Gastrocnemius medialis (tissue), 4 donors: ENCODE results near the gene TAS2R9. TPM values are rescaled to one million over a fixed set of nuclear protein-coding genes. Genes with fewer than 3 reads are reported as not detected.
"Not testable (repeated sequence)": the region's sequence is repeated elsewhere in the genome, so short reads cannot be mapped to it uniquely, and the experiment has no call there.

ENCODE experiments used
- ATAC-seq, 2 donors: fragments of 150-250 bp; one replicate each; pipeline ENCODE4 v1.9.1; 2016
- DNase-seq, 2 donors: peaks; one replicate each; pipeline ENCODE4 v3.0.0-alpha.2; 2019
- H3K27ac ChIP-seq, 4 donors: fragments of 200-600 bp; sonication (generic); 1 replicate in 1 of 4; 2 replicates in 3 of 4; pipeline ENCODE4 v1.5.1; 2016 to 2018; ENCODE audit warnings: mild to moderate bottlenecking in 2 of 4, moderate library complexity in 1 of 4
- H3K27me3 ChIP-seq, 3 donors: fragments of 200-600 bp; sonication (generic) in 2 of 3; 1 replicate in 1 of 3; 2 replicates in 2 of 3; pipeline versions ENCODE4 v1.5.1 to v1.6.0; 2016 to 2019; ENCODE audit warnings: mild to moderate bottlenecking in 1 of 3, moderate library complexity in 1 of 3
- H3K36me3 ChIP-seq, 2 donors: fragments of 200-600 bp; sonication (generic) in 1 of 2; one replicate each; pipeline ENCODE4 v1.5.1; 2017 to 2018
- H3K4me1 ChIP-seq, 2 donors: fragments of 200-600 bp; sonication (generic) in 1 of 2; one replicate each; pipeline ENCODE4 v1.5.1; 2016 to 2017; ENCODE audit warnings: mild to moderate bottlenecking in 2 of 2
- H3K4me3 ChIP-seq, 4 donors: fragments of 200-600 bp; sonication (generic) in 3 of 4; 1 replicate in 1 of 4; 2 replicates in 3 of 4; pipeline ENCODE4 v1.5.1; 2016 to 2019; ENCODE audit warnings: mild to moderate bottlenecking in 2 of 4
- H3K9me3 ChIP-seq, 3 donors: fragments of 200-600 bp; sonication (generic) in 2 of 3; 1 replicate in 1 of 3; 2 replicates in 2 of 3; pipeline ENCODE4 v1.5.1; 2016 to 2019
- CTCF ChIP-seq, 5 experiments: fragments of 450-650 bp in 3 of 5; fragments of 200-600 bp in 2 of 5; sonication (generic) in 2 of 5; IDR thresholded peaks in 4 of 5; conservative IDR thresholded peaks in 1 of 5; 1 replicate in 4 of 5; 2 replicates in 1 of 5; pipeline ENCODE4 v1.5.1; 2016 to 2019; ENCODE audit warnings: antibody characterized with exemption in 5 of 5, mild to moderate bottlenecking in 3 of 5, moderate library complexity in 3 of 5
- POLR2A ChIP-seq, 2 donors: fragments of 450-650 bp; IDR thresholded peaks; one replicate each; pipeline ENCODE4 v1.6.1; 2017; ENCODE audit warnings: antibody characterized with exemption in 2 of 2, mild to moderate bottlenecking in 2 of 2, moderate library complexity in 2 of 2
- in situ Hi-C, 4 donors: fragments of 200-750 bp; cut with MboI; loops; one replicate each; pipeline versions ENCODE4 v1.15.0 to v1.8.0; 2017; ENCODE audit warnings: low sequenced_read_pairs in 4 of 4
- intact Hi-C: fragments of 100-400 bp; cut with DNase I; formaldehyde crosslinking; loops from one replicate; pipeline ENCODE4 v1.15.1; 2023; ENCODE audit warnings: low total_unique reads
- total RNA-seq, 4 donors: library from RNA; depleted of rRNA; stranded (reverse); fragments of >200 nt; gene quantifications; one replicate each; pipeline versions ENCODE4 v1.1.0 to v1.2.3, GENCODE V29; 2016

Gene TAS2R9
- total RNA-seq, 4 donors from 2014 or later: 1.1 TPM; not detected in 3

- H3K27me3 ChIP-seq: no peaks in the 10 kb centered on the region
- ATAC-seq: no peak
- H3K27ac ChIP-seq: no peak overlapping the region
- H3K4me3 ChIP-seq: no peak overlapping the region
- no peak for DNase-seq
- H3K9me3 ChIP-seq: no peaks in the 10 kb centered on the region
- H3K36me3 ChIP-seq: no peaks in the 10 kb centered on the region
- TF ChIP-seq POLR2A (IDR thresholded peaks at IDR 0.05) (no peak), CTCF (IDR thresholded peaks at IDR 0.05 in 4 of 5, conservative IDR thresholded peaks at IDR 0.05 in 1 of 5) (no peak)
- no peaks in the 10 kb centered on the region for H3K4me1 ChIP-seq
- in situ Hi-C loops (no loop called here), intact Hi-C loops (no loop called here)
These were observed 2.0 kb upstream of the TAS2R9 start for GRCh38 chr12:10811883-10812536.

GRCh38 chr12:10807186-10807585 lies 2.8 kb downstream of the TAS2R9 start, which contains the start of gene TAS2R8:
Gene TAS2R8, minus strand, starts transcription at chr12:10807286. Its CDS starts 306 bp downstream, at chr12:10806980.
- intact Hi-C loops: no loop called here
- no peaks in the 10 kb centered on the region for H3K36me3 ChIP-seq
- H3K27me3 ChIP-seq: no peaks in the 10 kb centered on the region
- ATAC-seq (no peak), DNase-seq (no peak)
- in situ Hi-C loops: no loop called here
- TF ChIP-seq CTCF (IDR thresholded peaks at IDR 0.05 in 4 of 5, conservative IDR thresholded peaks at IDR 0.05 in 1 of 5): no peak
- no peak for TF ChIP-seq POLR2A (IDR thresholded peaks at IDR 0.05)
- H3K9me3 ChIP-seq: no peaks in the 10 kb centered on the region
- no peak within 1 kb of the TSS for H3K27ac ChIP-seq
- no peak within 1 kb of the TSS for H3K4me3 ChIP-seq
- H3K4me1 ChIP-seq: no peaks in the 10 kb centered on the region

GRCh38 chr12:10802587-10802986 lies 7.4 kb downstream of the TAS2R9 start, which contains the start of gene TAS2R7:
Gene TAS2R7, minus strand, starts transcription at chr12:10802627. Its CDS starts 57 bp downstream, at chr12:10802570.
- TF ChIP-seq CTCF (IDR thresholded peaks at IDR 0.05 in 4 of 5, conservative IDR thresholded peaks at IDR 0.05 in 1 of 5): no peak
- no peak for TF ChIP-seq POLR2A (IDR thresholded peaks at IDR 0.05)
- DNase-seq: no peak
- no peak for ATAC-seq
- no peak within 1 kb of the TSS for H3K27ac ChIP-seq
- in situ Hi-C loops: no loop called here
- H3K36me3 ChIP-seq: no peaks in the 10 kb centered on the region
- no peak within 1 kb of the TSS for H3K4me3 ChIP-seq
- intact Hi-C loops: no loop called here
- no peaks in the 10 kb centered on the region for H3K27me3 ChIP-seq
- no peaks in the 10 kb centered on the region for H3K4me1 ChIP-seq
- H3K9me3 ChIP-seq: no peaks in the 10 kb centered on the region

- DNase-seq: no peak
- in situ Hi-C loops: no loop called here
- Histone ChIP-seq H3K27ac (no peak overlapping the region), H3K36me3 (no peaks in the 10 kb centered on the region), H3K9me3 (no peaks in the 10 kb centered on the region), H3K4me3 (no peak overlapping the region), H3K4me1 (no peaks in the 10 kb centered on the region), H3K27me3 (no peaks in the 10 kb centered on the region)
- no peak for ATAC-seq
- intact Hi-C loops: no loop called here
- TF ChIP-seq POLR2A (IDR thresholded peaks at IDR 0.05) (no peak), CTCF (IDR thresholded peaks at IDR 0.05 in 4 of 5, conservative IDR thresholded peaks at IDR 0.05 in 1 of 5) (no peak)
These were observed 8.2 kb downstream of the TAS2R9 start for GRCh38 chr12:10801741-10802140.

- intact Hi-C loops (no loop called here), in situ Hi-C loops (no loop called here)
- Histone ChIP-seq H3K27ac (no peak overlapping the region), H3K4me1 (no peaks in the 10 kb centered on the region), H3K9me3 (no peaks in the 10 kb centered on the region), H3K27me3 (no peaks in the 10 kb centered on the region), H3K36me3 (no peaks in the 10 kb centered on the region), H3K4me3 (no peak overlapping the region)
- no peak for DNase-seq
- TF ChIP-seq CTCF (IDR thresholded peaks at IDR 0.05 in 4 of 5, conservative IDR thresholded peaks at IDR 0.05 in 1 of 5): no peak
- TF ChIP-seq POLR2A (IDR thresholded peaks at IDR 0.05): no peak
- ATAC-seq: no peak
These were observed 15.7 kb downstream of the TAS2R9 start for GRCh38 chr12:10794222-10794621.

- intact Hi-C loops, H3K27me3 ChIP-seq, H3K27ac ChIP-seq, H3K4me3 ChIP-seq, H3K36me3 ChIP-seq, H3K9me3 ChIP-seq, H3K4me1 ChIP-seq, in situ Hi-C loops, DNase-seq, ATAC-seq: not testable (repeated sequence)
These were observed 18.2 kb downstream of the TAS2R9 start for GRCh38 chr12:10791769-10792168.
